T-helper 2 cell treated with Interferon-gamma antibody and Interleukin-4, amounts not matched to agents 100 ng/mL and 5 ng/mL, for 36 hours (primary cell): ENCODE measurements around the gene CTXN3. TPM values are rescaled to one million over a fixed set of nuclear protein-coding genes. Genes with fewer than 3 reads are reported as not detected.
"Not testable (repeated sequence)": the region's sequence is repeated elsewhere in the genome, so short reads cannot be mapped to it uniquely, and the experiment has no call there.

Experiments
- intact Hi-C: fragments of 100-400 bp; cut with micrococcal nuclease; formaldehyde crosslinking; loops from one replicate; pipeline ENCODE4 v1.15.1; 2023
- total RNA-seq: library from RNA; stranded (reverse); gene quantifications from 2 replicates; pipeline ENCODE4 v1.2.3, GENCODE V29; 2022

The CTXN3 gene
- total RNA-seq, 1 donor from 2014 or later = not detected

DNA sequence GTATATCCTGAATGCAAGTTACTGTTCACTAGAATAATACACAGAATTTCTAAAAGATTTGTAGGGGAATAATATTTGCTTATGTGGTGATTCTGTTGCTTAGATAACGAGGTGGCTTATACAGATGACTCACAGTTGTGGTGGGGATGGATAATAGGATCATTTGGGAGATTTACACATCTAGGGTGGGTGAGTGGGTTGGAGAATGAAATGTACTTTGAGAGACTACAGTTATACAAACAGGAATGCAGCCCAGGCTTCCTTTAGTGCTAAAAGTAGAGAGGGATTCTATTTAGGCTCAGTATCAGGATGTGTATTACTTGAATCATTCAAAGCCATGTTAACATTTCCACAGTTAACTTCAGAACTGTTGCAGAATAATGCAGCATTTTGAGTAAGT, 1.8 kb downstream of the CTXN3 start:
- intact Hi-C loops = no loop called here

DNA sequence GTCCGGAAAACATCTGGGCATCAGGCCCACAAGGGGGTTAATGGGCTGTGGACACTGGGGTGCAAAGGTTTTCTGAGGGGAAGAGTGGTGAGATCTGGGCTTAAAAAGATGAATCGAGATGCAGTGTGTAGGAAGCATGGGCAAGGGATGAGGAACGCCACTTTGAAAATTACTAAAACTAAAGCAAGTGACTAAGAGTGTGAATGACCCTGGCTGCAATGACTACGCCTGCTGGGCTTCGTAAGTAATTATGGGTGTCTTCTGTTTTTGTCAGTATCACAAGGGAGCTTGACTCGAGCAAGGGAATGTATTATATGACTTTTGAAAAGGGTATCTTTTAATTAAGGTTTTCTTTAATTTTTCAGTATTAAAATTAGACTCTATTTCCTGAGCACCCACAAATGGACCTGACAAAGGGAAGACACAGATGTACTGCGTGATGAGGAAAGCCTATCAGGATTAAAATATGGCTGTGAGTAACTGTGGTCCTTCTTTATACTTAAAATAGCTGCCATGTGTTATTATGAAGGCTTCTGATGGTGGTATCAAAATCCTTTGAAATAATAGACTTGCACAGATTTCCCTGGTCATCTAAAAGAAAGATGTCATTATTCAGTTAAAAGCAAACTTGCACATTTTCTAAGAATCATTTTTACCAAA, 4.2 kb downstream of the CTXN3 start:
- intact Hi-C loops = no loop called here

DNA sequence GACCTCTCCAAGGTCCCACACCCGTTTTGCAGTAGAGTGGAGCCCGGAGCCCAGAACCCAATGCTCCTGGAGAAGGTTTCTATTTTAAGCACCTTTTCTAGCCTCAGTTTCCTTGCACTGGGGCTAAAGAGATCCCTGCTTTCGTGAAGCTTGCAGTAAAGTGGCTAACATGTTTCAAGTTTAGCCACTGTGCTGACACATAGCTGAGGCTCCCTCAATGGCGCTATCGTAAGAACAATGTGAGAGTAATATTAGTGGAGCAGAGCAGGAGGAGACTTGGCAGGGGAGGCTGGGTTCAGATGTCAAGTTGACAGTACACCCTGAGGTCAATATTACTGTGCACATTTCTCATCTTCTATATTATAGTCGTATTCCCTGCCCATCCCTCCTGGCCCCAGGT, 7.9 kb downstream of the CTXN3 start:
- intact Hi-C loops = no loop called here

DNA sequence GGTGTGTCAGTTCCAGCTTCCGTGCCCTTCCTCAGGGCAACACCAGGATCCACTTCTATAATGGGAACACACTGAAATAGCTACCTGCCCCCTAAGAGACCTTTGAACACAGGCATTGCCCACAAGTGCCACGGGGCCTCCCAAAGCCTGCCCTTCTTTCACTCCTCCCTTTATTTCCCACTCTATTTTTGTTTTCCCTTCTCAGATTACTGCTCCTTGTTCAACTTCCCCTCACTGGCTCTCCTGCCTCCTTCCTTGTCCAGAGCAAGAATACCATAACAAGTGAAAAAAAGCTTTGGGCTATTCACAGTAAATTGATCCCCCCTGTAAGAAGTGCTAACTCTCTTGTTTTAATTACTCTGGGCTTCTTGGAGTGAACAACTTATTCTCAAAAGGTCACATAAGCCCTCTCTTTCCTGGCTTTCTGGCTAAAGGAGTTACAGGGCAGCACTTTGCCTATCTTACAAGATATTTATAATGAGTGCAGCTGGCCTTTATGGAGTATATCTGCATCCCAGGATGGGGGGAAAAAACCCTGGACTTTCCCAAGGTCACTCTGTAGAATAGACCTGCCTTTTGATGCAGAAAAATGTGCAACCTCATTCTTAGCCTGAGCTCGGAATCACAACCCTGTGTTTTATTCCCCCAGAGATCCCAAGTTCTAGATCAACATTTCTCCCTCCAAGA, 11.3 kb downstream of the CTXN3 start:
- intact Hi-C loops = no loop called here

DNA sequence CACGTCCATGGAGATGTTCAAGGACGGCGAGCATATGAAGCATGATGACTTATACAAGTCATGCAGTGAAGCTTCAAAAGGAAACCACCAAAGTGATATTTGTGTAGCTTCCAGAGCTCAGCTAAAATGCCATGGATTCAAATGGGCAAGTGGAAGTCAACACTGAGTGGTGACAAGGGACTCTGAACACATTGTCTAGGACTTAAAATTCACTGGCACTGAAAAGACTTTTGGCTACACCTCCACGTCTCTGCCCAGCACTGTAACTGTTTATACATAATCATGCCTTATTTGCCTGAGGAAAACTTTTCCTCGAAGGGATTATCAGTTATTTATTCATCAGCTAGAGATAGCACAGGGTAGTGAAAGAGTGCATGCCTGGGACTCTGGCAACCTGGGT, 15.2 kb downstream of the CTXN3 start:
- intact Hi-C loops = no loop called here

DNA sequence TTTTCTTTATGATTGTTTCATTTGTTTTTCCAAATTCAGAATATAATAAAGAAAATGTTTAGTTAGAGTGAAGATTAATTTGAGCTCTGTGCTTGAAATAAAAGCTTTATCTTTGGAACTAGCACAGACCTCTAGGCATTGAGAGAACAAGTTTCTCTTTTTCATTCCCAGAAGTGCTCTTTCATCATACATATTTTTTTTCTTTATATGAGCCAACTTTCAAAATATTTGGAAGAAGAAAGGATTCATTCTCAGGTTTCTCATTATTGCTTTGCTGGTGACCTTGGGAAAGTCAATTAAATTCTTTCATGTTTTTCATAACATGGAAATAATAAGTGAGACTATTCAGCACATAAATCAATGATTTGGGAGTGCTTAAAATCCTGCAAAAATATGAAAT, 16.8 kb downstream of the CTXN3 start:
- intact Hi-C loops = no loop called here

DNA sequence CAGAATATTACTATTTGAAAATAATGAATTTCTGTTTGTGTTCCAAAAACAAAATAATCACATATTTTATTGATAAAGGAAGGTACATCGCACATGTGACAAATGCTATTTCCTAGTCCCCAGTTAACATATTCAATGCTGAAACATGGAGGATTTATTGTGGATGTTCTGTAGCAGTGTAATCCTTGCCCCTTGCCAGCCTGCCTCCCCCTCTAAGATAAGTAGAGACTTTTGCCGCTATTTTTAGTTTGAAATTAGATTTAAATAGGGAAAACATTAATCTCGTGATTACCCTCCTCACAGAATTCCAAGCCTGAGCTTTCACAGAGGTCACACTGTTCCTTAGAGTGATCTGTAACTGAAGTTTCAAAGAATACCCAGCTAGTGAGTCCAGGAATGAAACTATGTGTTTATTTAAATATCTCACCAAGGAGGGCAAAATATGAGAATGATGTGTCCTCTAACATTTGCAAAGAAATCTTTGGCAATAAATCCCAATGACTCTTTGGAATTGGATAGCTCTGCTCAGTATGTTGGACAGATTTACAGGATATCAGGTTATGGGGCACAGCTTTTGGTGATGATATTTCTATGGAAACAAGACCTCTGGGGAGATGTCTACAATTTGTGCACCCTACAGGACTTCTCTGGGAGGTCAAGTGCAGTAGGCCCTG, 17.3 kb downstream of the CTXN3 start:
- intact Hi-C loops = no loop called here

DNA sequence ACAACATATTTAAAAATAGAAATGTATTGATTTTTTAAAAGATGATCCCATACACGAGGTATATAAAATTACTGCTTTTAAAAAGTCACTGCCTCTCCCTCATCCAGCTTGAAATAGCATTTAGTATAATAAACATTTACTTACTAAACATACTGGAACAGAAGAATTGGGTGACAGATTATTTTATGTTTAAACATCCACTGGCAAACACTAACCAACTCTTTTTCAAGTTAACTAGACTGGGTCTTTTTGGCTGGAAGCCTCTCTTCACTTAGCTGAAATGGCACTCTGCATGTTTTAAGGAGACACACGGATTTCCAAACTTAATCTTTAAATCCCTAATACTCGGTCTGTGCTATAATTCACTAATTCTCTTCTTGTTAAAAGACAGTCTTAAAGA, 19.0 kb downstream of the CTXN3 start:
- intact Hi-C loops = no loop called here

DNA sequence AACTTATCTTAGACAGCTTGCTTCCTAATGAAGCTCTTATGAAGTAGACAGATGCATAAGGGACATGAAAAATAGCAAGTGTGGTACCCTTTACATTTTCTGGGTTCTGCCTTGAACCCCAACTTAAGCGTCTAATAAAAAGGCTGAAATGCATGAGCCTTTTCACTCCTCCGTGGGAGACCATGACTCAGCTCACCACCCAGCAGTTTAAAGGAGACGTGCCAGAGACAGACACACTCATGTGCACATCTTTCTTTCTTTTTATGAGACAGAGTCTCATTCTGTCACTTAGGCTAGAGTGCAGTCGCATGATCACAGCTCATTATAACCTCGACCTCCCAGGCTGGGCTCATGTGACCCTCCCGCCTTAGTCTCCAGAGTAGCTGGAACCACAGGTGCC, 22.3 kb downstream of the CTXN3 start:
- intact Hi-C loops = no loop called here

DNA sequence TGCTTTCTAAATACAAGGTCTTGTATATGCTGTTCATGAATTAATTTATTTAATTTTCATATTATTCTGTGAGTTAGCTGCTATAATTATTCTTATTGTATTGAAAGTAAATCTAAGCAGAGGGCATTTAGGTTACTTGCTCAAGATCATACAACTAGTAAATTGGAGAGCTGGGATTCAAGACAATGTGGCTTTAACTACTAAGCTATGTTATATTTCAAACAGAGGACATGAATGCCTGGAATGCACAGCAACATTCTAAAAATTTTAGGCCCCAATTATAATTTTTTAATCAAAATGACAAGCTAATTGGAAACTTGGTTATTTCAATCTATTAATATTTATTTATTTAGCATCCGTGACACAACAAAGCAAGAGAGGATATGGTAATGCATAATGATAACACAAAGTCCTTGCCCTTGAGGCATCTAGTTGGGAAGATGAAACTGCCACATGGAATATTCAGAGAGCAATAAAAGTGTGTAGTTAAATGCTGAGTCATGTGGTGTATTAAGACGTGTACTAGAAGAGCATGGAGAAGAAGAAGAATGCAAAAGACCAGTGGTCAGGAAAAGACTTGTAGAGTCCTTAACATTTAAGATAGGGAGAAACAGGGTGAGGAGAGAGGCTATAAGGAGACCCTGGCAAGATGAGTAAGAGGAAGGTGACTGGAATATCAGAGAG, 24.4 kb downstream of the CTXN3 start:
- intact Hi-C loops = no loop called here

DNA sequence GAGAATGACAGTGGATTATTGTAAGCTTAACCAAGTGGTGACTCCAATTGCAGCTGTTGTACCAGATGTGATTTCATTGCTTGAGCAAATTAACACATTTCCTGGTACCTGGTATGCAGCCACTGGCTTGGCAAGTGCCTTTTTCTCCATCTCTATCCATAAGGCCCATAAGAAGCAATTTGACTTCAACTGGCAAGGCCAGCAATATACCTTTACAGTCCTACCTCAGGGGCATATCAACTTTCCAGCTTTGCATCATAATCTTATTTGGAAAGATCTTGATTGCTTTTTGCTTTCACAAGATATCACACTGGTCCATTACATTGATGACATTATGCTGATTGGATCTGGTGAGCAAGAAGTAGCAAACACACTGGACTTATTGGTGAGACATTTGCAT, 28.1 kb downstream of the CTXN3 start:
- intact Hi-C loops = not testable (repeated sequence)

DNA sequence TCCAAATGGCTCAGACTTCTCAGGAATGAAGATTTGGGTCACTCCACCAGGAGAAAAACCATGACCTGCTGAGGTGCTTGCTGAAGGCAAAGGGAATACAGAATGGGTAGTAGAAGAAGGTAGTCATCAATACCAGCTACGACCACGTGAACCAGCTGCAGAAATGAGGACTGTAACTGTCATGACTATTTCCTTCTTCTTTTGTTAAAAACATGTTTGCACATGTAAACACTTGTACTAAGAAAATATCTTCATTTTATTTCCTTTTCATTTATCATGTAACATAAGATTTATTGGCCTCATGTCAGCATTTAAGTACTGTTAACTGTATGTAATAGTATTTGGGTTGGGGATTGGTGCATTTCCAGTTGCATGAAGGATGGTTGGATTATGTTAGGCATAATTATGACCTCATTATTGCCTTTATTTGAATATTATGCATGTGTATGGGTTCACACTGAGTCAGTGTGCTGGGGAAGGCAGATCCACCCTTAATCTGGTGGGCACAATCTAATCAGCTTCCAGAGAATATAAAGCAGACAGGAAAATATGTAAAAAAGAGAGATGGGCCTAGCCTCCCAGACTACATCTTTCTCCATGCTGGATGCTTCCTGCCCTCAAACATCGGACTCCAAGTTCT, 30.9 kb downstream of the CTXN3 start:
- intact Hi-C loops = not testable (repeated sequence)

DNA sequence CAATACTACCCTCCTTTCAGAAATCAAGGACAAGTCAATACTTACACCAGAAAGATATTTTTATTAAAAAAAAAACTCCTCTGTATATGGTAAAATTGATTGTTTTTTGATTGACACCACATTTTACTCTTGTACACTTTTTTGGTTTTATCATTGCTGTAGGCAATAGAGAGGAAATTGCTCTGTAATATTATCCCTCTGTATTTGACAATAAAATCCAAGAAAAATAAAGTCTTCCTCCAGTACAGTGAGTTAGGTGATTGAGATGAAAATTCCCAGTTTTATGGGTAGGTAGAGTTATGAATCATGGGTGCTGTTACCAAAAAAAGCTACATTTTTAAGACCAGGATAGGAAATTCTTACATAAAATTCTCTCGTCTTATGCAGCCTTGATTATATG, 31.7 kb downstream of the CTXN3 start:
- intact Hi-C loops = no loop called here

DNA sequence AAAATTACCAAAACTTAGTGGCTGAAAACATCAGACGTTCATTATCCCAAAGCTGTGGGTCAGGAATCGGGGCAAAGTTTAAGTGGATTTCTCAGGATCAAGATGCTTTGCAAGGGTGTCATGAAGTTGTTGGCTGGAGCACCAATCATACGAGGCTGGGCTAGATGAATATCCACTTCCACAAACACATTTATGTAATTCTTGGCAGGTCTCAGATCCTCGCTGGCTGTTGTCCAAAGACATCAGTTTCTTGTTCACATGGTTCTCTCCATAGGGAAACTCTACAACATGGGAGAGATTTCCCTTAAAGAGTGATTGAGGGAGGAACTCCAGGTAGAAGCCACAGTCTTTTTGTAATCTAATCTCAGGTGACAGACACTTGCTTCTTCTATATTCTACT, 34.1 kb downstream of the CTXN3 start:
- intact Hi-C loops = no loop called here

DNA sequence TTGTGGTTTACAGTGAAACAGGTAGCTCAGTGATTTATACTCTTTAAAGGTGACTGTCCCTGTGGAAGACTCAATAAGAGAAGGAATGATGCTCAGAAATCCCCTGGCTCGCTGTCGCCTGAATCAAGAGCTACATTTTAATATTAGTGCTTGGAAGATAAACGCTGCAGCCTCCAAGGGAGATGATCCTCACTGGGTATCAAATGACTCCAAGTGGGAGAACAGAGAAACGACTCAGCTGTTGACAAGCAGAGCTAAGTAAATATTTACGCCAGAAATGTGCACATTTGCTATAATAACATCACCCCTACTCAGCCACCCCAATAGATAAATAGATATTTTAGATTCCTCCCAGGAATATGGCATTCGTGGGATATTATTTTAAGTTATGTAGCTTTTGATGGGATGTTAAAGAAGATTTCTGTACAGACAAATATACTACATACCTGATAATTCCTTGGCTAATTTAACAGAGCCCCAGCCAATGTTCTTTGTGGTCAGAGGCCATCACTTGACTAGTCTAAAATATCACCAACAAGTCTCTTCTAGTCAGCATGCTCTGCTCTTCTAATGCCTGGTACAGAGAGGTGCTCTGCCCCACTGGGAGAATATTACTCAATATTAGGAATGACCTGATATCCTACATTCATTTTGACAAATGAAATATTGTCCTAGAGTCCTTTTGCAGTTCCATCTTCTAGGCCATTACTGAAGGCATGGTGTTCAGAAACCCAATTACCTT, 36.0 kb downstream of the CTXN3 start:
- intact Hi-C loops = no loop called here

DNA sequence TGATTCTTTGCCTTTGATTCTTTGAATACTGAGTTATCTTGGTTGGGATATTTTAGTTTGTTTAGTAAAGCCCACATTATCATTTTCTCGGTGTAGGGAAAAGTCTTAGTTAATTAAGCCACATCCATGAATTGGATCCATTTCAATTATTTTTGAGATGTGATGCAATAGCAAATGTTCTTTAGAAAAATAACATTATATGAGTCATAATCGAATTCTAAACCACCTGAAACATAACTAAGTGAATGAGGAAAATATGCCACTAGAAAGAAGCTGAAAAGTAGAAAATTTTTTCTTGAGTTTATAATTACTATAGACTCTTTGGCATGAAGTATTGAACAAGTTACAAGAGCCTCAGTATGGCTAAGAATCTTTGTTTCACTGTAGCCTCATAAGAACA, 36.8 kb downstream of the CTXN3 start:
- intact Hi-C loops = no loop called here

DNA sequence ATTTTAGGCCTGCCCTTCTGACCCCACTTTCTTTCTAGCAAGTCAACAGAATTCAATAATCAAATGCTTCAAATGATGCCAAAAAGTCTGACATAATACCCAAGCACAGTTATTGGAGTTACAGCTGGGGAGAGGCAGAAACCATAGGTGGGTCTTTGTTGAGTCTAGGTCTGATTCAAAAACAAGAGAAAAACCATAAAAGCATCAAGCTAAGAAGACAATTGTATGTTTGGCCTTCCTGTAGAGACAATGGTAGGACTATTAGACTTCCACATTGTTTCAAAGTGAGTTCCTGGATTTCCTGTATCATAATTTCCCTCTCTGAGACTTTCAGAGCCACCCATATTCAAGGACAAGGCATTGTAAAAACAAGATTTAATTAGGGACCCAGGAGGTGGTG, 37.5 kb downstream of the CTXN3 start:
- intact Hi-C loops = no loop called here

DNA sequence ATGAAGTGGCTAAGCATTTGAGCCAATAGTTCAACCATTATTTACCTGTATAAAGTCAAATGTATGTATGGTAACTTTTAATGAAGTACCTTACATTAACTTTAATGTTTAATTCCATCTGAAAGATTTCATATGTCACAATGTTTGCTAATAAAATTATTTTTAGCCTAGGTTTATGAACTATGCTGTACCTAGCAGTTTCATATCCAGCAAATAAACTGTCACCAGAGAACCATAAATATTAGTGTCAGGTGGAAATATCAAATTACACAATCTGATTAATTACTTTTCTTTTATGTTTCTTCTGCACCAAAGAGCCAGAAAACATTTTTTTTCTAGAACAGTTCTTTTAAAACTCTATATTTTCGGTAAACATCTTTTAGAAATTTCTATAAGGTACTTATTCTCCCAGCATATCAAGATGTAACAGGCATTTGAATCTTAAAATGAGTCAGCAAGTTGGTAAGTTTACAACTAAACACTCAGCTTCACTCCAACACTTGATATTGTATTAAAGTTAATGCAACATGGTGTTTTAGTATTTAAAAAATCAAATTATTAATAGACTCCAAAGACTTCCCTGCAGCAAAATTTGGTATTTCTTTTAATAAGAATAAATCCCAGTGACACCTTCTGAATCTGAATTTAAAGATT, 45.8 kb downstream of the CTXN3 start:
- intact Hi-C loops = no loop called here

DNA sequence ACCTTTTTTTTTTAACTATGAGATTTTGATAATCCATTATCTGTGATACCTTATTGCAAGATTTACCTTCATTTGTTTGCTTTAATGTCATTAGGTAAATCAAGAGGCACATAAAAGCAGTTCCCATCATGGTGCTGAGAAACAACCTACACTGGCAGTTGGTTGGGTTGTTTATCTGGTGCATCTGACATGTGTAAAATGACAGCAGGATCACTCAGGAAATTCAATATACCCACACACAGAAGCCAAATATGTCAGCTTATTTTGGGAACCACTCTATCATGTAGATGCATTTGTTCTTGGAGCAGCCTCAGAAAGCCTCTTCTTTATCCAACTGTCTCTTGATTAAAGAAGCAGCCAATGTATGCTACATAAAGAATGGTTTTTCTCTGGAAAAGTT, 46.5 kb downstream of the CTXN3 start:
- intact Hi-C loops = no loop called here

DNA sequence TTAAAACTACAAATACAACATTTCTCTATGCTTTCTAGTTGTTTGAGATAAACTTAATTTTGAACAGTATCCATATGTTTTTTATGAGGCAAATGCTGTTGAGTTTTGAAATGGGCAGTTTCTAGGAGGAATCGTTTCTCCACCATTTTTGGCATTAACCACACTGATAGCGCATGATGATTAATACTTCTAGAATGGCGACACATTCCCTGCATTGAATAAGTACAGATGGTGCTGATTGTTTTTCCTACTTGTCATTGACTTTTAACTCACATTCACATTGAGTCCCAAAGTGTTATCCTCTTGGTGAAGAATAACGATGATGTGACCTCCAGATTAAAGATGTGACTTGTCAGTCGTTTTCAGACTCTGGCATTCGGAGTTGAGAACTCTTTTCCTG, 47.8 kb downstream of the CTXN3 start:
- intact Hi-C loops = no loop called here
